ENCODE results near the gene KCNC4.

- no peak for TF ChIP-seq CTCF (IDR thresholded peaks at IDR 0.05)
- no peak for TF ChIP-seq POLR2A (IDR thresholded peaks at IDR 0.05)
Measured at GRCh38 chr1:110214454-110215404, 4.6 kb downstream of the KCNC4 start.
